IPS-15b (cell line): Measurements from ENCODE around the gene SLC24A2.

ENCODE experiments used
- H3K27me3 ChIP-seq: one replicate; pipeline ENCODE4 v1.6.1; 2013; ENCODE audit warnings: low read length; ENCODE audit not compliant: control insufficient read depth, insufficient read depth
- H3K36me3 ChIP-seq: one replicate; pipeline ENCODE4 v1.6.1; 2013; ENCODE audit warnings: low read length; ENCODE audit not compliant: control insufficient read depth, insufficient read depth
- H3K4me1 ChIP-seq: one replicate; pipeline ENCODE4 v1.6.1; 2013; ENCODE audit warnings: mild to moderate bottlenecking, low read length; ENCODE audit not compliant: control insufficient read depth, insufficient read depth
- H3K4me3 ChIP-seq: one replicate; pipeline ENCODE4 v1.5.1; 2013; ENCODE audit warnings: low read depth, low read length
- H3K9ac ChIP-seq: one replicate; pipeline ENCODE4 v1.6.1; 2013; ENCODE audit warnings: low read depth, mild to moderate bottlenecking, low read length
- H3K9me3 ChIP-seq: one replicate; pipeline ENCODE4 v1.6.1; 2013; ENCODE audit warnings: mild to moderate bottlenecking, low read length; ENCODE audit not compliant: control insufficient read depth, insufficient read depth

The SLC24A2 gene

GRCh38 chr9:19788152-19788551 is 685 bp downstream of the SLC24A2 start:
- H3K4me1 ChIP-seq, result peaks cover 16% of the 10 kb centered on the region
- H3K27me3 ChIP-seq, result peaks cover 24% of the 10 kb centered on the region
- no peaks in the 10 kb centered on the region for H3K9me3 ChIP-seq
- no peak overlapping the region for H3K9ac ChIP-seq
- no peaks in the 10 kb centered on the region for H3K36me3 ChIP-seq
- H3K4me3 ChIP-seq, result peak overlapping the region; percentile 77

DNA sequence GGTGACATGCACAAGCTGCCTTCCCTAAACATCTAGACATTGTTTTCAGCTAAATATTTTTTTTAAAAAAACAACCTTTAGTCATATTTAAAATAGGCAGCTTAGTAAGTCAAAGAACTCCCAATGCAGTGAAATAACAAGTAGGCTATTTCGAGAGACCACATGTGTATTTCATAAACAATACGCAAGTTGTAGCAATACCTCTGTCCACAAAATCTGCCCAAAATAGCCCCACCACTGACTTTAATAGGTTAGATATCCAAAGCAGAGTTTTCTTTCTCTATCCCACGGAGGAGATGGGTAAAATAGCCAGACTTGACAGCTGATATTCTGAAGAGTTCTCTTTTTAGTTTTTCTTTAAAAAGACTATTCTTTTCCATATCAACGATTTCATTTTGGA is 1.2 kb downstream of the SLC24A2 start:
- Histone ChIP-seq H3K9ac (no peak overlapping the region), H3K4me3 (peak overlapping the region; percentile 77), H3K4me1 (peaks cover 16% of the 10 kb centered on the region), H3K27me3 (peaks cover 24% of the 10 kb centered on the region), H3K9me3 (no peaks in the 10 kb centered on the region), H3K36me3 (no peaks in the 10 kb centered on the region)

- Histone ChIP-seq H3K4me1 (peaks cover 16% of the 10 kb centered on the region), H3K9me3 (no peaks in the 10 kb centered on the region), H3K4me3 (no peak overlapping the region), H3K27me3 (peaks cover 18% of the 10 kb centered on the region), H3K9ac (peak overlapping the region; percentile 43), H3K36me3 (no peaks in the 10 kb centered on the region)
Measured at GRCh38 chr9:19785230-19785629, 3.6 kb downstream of the SLC24A2 start.

- Histone ChIP-seq H3K4me3 (no peak overlapping the region), H3K9ac (no peak overlapping the region), H3K36me3 (no peaks in the 10 kb centered on the region), H3K9me3 (no peaks in the 10 kb centered on the region), H3K4me1 (peaks cover 12% of the 10 kb centered on the region), H3K27me3 (peaks cover 7% of the 10 kb centered on the region)
Measured at GRCh38 chr9:19784136-19784535, 4.7 kb downstream of the SLC24A2 start.

- Histone ChIP-seq H3K4me3 (no peak overlapping the region), H3K9me3 (no peaks in the 10 kb centered on the region), H3K4me1 (peaks cover 11% of the 10 kb centered on the region), H3K9ac (no peak overlapping the region), H3K27me3 (peaks cover 6% of the 10 kb centered on the region), H3K36me3 (no peaks in the 10 kb centered on the region)
Measured at GRCh38 chr9:19783500-19783899, 5.3 kb downstream of the SLC24A2 start.

- no peak overlapping the region for H3K4me3 ChIP-seq
- no peak overlapping the region for H3K9ac ChIP-seq
- peaks cover under 1% of the 10 kb centered on the region for H3K27me3 ChIP-seq
- H3K4me1 ChIP-seq, result peaks cover 7% of the 10 kb centered on the region
- H3K36me3 ChIP-seq, result no peaks in the 10 kb centered on the region
- H3K9me3 ChIP-seq, result no peaks in the 10 kb centered on the region
Measured at GRCh38 chr9:19782005-19782404, 6.8 kb downstream of the SLC24A2 start.

- Histone ChIP-seq H3K4me3 (no peak overlapping the region), H3K9me3 (no peaks in the 10 kb centered on the region), H3K36me3 (no peaks in the 10 kb centered on the region), H3K9ac (no peak overlapping the region), H3K4me1 (peaks cover 7% of the 10 kb centered on the region), H3K27me3 (no peaks in the 10 kb centered on the region)
Measured at GRCh38 chr9:19781240-19781639, 7.6 kb downstream of the SLC24A2 start.

DNA sequence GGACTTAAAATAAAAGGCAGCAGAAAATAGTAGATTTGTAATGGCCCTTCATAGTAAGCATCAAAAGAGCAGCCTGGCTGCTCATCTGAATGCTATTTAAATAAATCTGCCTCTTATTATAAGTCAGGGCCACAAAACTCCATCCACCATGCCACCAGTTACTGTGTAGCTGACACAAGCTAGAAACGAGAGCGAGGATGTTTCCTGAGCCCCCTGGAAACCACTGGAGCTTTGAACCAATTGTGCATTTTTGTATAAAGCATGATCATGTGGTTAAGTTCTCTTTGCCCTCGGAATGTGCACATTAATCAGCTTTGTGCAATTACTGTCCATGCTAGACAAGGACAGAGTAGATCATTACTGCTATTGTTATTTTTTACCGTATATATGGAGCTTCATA is 17.4 kb downstream of the SLC24A2 start:
- Histone ChIP-seq H3K4me1 (no peaks in the 10 kb centered on the region), H3K4me3 (no peak overlapping the region), H3K36me3 (no peaks in the 10 kb centered on the region), H3K27me3 (no peaks in the 10 kb centered on the region), H3K9ac (no peak overlapping the region), H3K9me3 (no peaks in the 10 kb centered on the region)

DNA sequence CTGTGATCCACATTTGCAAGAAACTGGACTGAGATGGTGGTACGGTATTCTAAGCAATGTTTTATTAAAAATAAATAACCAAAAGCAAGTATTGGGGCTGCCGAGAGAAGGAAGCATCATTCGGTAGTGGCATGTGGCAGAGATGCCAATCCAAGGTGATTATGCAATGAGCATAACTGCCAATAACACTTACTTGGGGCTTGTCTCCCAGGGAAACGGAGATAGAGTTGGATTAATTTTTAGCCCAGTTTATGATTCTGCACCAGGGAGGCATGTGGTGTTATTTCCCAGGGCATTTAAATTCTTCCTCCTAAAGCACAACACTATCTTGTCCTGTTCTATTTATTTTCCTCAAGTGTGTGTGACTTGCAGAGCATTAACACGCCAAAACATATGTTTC is 17.9 kb downstream of the SLC24A2 start:
- H3K27me3 ChIP-seq, result no peaks in the 10 kb centered on the region
- no peaks in the 10 kb centered on the region for H3K4me1 ChIP-seq
- H3K36me3 ChIP-seq, result no peaks in the 10 kb centered on the region
- H3K9me3 ChIP-seq, result no peaks in the 10 kb centered on the region
- H3K9ac ChIP-seq, result no peak overlapping the region
- H3K4me3 ChIP-seq, result no peak overlapping the region

- Histone ChIP-seq H3K36me3 (no peaks in the 10 kb centered on the region), H3K4me3 (no peak overlapping the region), H3K27me3 (no peaks in the 10 kb centered on the region), H3K9ac (no peak overlapping the region), H3K4me1 (no peaks in the 10 kb centered on the region), H3K9me3 (no peaks in the 10 kb centered on the region)
Measured at GRCh38 chr9:19769213-19769612, 19.6 kb downstream of the SLC24A2 start.

GRCh38 chr9:19768798-19769197 is 20.0 kb downstream of the SLC24A2 start:
- H3K9me3 ChIP-seq, result no peaks in the 10 kb centered on the region
- H3K4me1 ChIP-seq, result no peaks in the 10 kb centered on the region
- no peaks in the 10 kb centered on the region for H3K27me3 ChIP-seq
- no peak overlapping the region for H3K9ac ChIP-seq
- H3K36me3 ChIP-seq, result no peaks in the 10 kb centered on the region
- no peak overlapping the region for H3K4me3 ChIP-seq

DNA sequence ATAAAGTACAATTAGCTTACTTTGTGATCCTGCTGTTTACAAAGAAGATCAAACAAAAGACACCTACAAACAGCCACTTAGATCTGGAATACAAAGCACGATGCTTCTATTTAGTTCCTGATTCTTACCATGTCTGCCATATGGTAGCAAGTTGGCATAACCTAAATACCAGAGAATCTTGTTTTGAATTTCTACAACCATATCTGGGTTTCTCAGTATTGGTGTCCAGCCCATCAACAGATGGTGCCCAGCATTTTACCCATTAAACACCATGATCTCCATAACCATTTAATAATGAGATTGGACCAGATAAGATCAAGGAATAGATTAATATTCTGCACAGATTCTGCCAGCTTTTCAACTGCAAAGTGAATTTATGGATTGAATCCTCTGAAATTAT is 29.8 kb downstream of the SLC24A2 start:
- Histone ChIP-seq H3K36me3 (no peaks in the 10 kb centered on the region), H3K27me3 (no peaks in the 10 kb centered on the region), H3K4me1 (no peaks in the 10 kb centered on the region), H3K9me3 (no peaks in the 10 kb centered on the region), H3K4me3 (no peak overlapping the region), H3K9ac (no peak overlapping the region)

DNA sequence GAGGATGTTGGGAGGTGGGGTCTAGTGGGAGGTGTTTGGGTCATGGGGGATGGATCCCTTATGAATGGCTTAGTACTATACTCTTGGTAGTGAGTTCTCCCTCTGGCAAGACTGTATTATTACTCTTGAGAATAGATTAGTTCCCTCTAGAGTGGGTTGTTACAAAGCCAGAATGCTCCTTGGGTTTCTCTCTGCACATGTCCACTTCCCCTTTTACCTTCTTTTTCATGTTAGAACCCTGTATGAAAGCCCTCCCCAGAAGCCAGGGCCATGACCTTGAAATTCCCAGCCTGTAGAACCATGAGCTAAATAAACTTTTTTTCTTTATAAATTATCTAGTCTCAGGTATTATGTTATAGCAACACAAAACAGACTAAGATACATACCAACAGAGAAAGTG is 31.1 kb downstream of the SLC24A2 start:
- Histone ChIP-seq H3K27me3 (no peaks in the 10 kb centered on the region), H3K4me3 (no peak overlapping the region), H3K9ac (no peak overlapping the region), H3K4me1 (no peaks in the 10 kb centered on the region), H3K9me3 (no peaks in the 10 kb centered on the region), H3K36me3 (no peaks in the 10 kb centered on the region)
